Prostate gland (tissue), 2 donors: Measurements from ENCODE around the gene TUBB3.

Experiments
- CTCF ChIP-seq, 4 experiments: fragments of 200-600 bp in 2 of 4; fragments of 450-650 bp in 2 of 4; sonication (generic) in 2 of 4; IDR thresholded peaks; 1 replicate in 3 of 4; 2 replicates in 1 of 4; pipeline ENCODE4 v1.5.1; 2016 to 2019; ENCODE audit warnings: antibody characterized with exemption in 4 of 4, mild to moderate bottlenecking in 2 of 4, moderate library complexity in 2 of 4
- POLR2A ChIP-seq: fragments of 450-650 bp; IDR thresholded peaks from one replicate; pipeline ENCODE4 v1.6.1; 2016; ENCODE audit warnings: antibody characterized with exemption, mild to moderate bottlenecking
- POLR2AphosphoS5 ChIP-seq: sonication (generic); formaldehyde crosslinking; IDR thresholded peaks from one replicate; pipeline ENCODE4 v1.6.1; 2017; ENCODE audit warnings: antibody characterized with exemption

- no peak for TF ChIP-seq CTCF (IDR thresholded peaks at IDR 0.05)
- TF ChIP-seq POLR2A: no peak
- TF ChIP-seq POLR2AphosphoS5: no peak
Measured at GRCh38 chr16:89961920-89962319, 38.8 kb downstream of the TUBB3 start.
